ENCODE measurements around the gene CMTM4. TPM values are rescaled to one million over a fixed set of nuclear protein-coding genes. Genes with fewer than 3 reads are reported as not detected.

CMTM4 gene
- total and polyA plus RNA-seq, 2 donors (not counting 1 experiment from before 2014, with no cell fraction given), result 0.06 to 0.59 TPM

DNA sequence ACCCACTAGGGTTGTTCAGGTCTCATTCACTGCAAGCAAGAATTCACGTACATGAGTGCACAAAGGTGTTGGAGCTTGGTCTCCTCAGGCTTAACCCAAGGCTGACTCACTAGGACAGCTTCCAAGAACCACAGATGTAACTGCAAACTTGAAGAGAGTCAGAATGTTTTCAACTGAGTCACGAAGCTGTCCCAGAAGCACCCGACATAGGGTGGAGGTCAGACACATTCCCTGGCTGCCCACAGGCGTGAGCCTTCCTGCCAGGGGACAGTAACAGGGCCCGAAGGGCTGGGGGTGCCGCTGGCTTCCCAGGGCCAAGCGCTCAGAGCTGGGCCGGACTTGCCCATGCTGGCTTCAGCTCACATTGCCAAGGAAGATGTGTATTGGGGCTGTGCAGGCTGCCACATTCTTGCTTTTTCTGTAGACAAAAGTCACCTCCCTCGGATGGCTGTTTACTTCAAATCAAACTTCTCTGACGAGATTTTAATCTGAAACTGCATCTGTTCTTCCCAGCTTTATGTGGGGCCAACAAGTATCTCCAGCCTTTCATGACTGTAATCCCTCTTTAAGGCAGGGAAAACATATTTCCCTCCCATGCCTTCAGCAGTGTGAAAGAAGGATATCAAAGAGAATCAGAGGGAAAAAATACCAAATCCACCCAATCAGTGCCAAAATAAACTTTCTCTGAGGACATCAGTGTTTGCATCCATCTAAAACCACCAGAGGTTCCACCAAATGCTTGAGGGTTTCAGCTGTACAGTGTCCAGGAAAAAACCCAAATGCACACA lies 77.8 kb downstream of the CMTM4 start:
- WGBS (ENCODE audit: insufficient coverage), result 80% methylated on average over 8 of the region's 10 CpGs
- no peaks in the 10 kb centered on the region for H3K9me3 ChIP-seq (ENCODE audit: control extremely low read depth in 1 of 3, control insufficient read depth in 2 of 3, insufficient read depth in 1 of 3, low read length in 2 of 3)
- H3K4me3 ChIP-seq (ENCODE audit: control extremely low read depth in 1 of 5, extremely low read depth in 1 of 5, insufficient read depth in 1 of 5, low read depth in 2 of 5, low read length in 4 of 5), result no peak overlapping the region
- H3K9me3 Mint-ChIP-seq (ENCODE audit: insufficient read depth), result no peaks in the 10 kb centered on the region
- intact Hi-C loops (cut with micrococcal nuclease), result no loop called here
- peaks cover 40% of the 10 kb centered on the region for H3K27me3 Mint-ChIP-seq
- POLR2A ChIA-PET, result no interaction called here
- peaks cover 0 to 9% (median 5%) of the 10 kb centered on the region in 4 experiments for H3K27me3 ChIP-seq (replicated peaks in 1 of 4; ENCODE audit: control extremely low read depth in 1 of 4, control insufficient read depth in 3 of 4, insufficient read depth in 4 of 4, low read length in 3 of 4)
- TF ChIP-seq, protein P1, sequence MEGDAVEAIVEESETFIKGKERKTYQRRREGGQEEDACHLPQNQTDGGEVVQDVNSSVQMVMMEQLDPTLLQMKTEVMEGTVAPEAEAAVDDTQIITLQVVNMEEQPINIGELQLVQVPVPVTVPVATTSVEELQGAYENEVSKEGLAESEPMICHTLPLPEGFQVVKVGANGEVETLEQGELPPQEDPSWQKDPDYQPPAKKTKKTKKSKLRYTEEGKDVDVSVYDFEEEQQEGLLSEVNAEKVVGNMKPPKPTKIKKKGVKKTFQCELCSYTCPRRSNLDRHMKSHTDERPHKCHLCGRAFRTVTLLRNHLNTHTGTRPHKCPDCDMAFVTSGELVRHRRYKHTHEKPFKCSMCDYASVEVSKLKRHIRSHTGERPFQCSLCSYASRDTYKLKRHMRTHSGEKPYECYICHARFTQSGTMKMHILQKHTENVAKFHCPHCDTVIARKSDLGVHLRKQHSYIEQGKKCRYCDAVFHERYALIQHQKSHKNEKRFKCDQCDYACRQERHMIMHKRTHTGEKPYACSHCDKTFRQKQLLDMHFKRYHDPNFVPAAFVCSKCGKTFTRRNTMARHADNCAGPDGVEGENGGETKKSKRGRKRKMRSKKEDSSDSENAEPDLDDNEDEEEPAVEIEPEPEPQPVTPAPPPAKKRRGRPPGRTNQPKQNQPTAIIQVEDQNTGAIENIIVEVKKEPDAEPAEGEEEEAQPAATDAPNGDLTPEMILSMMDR (IDR thresholded peaks at IDR 0.05), result no peak
- no peak for TF ChIP-seq EZH2 (IDR thresholded peaks at IDR 0.05; ENCODE audit: borderline replicate concordance, insufficient read depth, low read depth, low read length, poor library complexity, severe bottlenecking)
- H3K36me3 ChIP-seq (replicated peaks in 1 of 2; ENCODE audit: control extremely low read depth in 1 of 2, control insufficient read depth in 1 of 2, extremely low read depth in 1 of 2, insufficient read depth in 2 of 2, low read length in 1 of 2), result no peaks in the 10 kb centered on the region
- H2AFZ ChIP-seq (ENCODE audit: insufficient read depth, low read depth, low read length, poor library complexity, severe bottlenecking), result no peak overlapping the region
- H3K27ac Mint-ChIP-seq, result no peak overlapping the region
- DNase-seq (no peak), ATAC-seq (ENCODE audit: low read depth) (no peak)
- H4K20me1 ChIP-seq (ENCODE audit: control insufficient read depth, insufficient read depth, low read length, poor library complexity, severe bottlenecking), result no peaks in the 10 kb centered on the region
- CTCF ChIA-PET, result interaction anchor here (1.8 kb wide), 1 partner anchor 11 kb away, joined by 7 read pairs; no protein-coding TSS in a partner anchor
- H3K79me2 ChIP-seq (ENCODE audit: control insufficient read depth, insufficient read depth, low read length), result no peaks in the 10 kb centered on the region
- no peak overlapping the region for H3K4me3 Mint-ChIP-seq
- H3K4me2 ChIP-seq (replicated peaks; ENCODE audit: low read depth, low read length, poor library complexity, severe bottlenecking), result no peak overlapping the region
- H3K4me1 ChIP-seq (ENCODE audit: control insufficient read depth in 2 of 2, insufficient read depth in 2 of 2, low read length in 2 of 2), result no peaks in the 10 kb centered on the region
- H3K27ac ChIP-seq (ENCODE audit: low read length in 2 of 2), result no peak overlapping the region
- no peak overlapping the region for H3K9ac ChIP-seq (ENCODE audit: low read length)
- H3K4me1 Mint-ChIP-seq, result no peaks in the 10 kb centered on the region

DNA sequence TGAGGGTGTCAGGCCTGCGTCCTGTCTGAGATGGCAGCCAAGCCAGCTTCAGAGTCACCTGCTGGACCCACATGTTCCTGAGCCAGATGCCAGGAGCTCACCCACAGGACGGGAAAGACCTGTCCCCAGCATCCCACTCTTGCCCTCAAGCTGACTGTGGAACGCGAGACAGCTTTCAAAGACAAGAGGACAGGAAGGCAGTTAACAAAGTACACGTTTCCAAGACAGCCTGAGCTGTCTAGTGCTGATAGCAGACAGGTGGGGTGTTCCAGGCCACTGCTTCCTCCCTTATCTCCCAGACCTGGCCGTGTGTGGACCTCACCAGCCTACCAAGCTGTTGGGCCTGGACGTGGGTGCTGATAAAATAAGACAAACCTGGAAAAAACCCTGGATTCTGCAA lies 78.8 kb downstream of the CMTM4 start:
- H2AFZ ChIP-seq (ENCODE audit: insufficient read depth, low read depth, low read length, poor library complexity, severe bottlenecking), result no peak overlapping the region
- H3K4me1 Mint-ChIP-seq, result no peaks in the 10 kb centered on the region
- H3K79me2 ChIP-seq (ENCODE audit: control insufficient read depth, insufficient read depth, low read length), result no peaks in the 10 kb centered on the region
- ATAC-seq (ENCODE audit: low read depth) (no peak), DNase-seq (no peak)
- peaks cover 0 to 9% (median 3%) of the 10 kb centered on the region in 4 experiments for H3K27me3 ChIP-seq (replicated peaks in 1 of 4; ENCODE audit: control extremely low read depth in 1 of 4, control insufficient read depth in 3 of 4, insufficient read depth in 4 of 4, low read length in 3 of 4)
- no peak overlapping the region for H3K4me2 ChIP-seq (replicated peaks; ENCODE audit: low read depth, low read length, poor library complexity, severe bottlenecking)
- peaks cover 36% of the 10 kb centered on the region for H3K27me3 Mint-ChIP-seq
- H3K27ac Mint-ChIP-seq, result no peak overlapping the region
- H3K36me3 ChIP-seq (replicated peaks in 1 of 2; ENCODE audit: control extremely low read depth in 1 of 2, control insufficient read depth in 1 of 2, extremely low read depth in 1 of 2, insufficient read depth in 2 of 2, low read length in 1 of 2), result no peaks in the 10 kb centered on the region
- no peak overlapping the region for H3K27ac ChIP-seq (ENCODE audit: low read length in 2 of 2)
- intact Hi-C loops (cut with micrococcal nuclease), result no loop called here
- no peak overlapping the region for H3K9ac ChIP-seq (ENCODE audit: low read length)
- no peaks in the 10 kb centered on the region for H3K9me3 Mint-ChIP-seq (ENCODE audit: insufficient read depth)
- H3K4me1 ChIP-seq (ENCODE audit: control insufficient read depth in 2 of 2, insufficient read depth in 2 of 2, low read length in 2 of 2), result no peaks in the 10 kb centered on the region
- CTCF ChIA-PET, result interaction anchor here (1.6 to 1.8 kb wide), 2 partner anchors 10 to 33 kb away, joined by 4 to 7 read pairs; no protein-coding TSS in a partner anchor
- POLR2A ChIA-PET, result no interaction called here
- TF ChIP-seq, protein P1 (IDR thresholded peaks at IDR 0.05), result no peak
- TF ChIP-seq EZH2 (IDR thresholded peaks at IDR 0.05; ENCODE audit: borderline replicate concordance, insufficient read depth, low read depth, low read length, poor library complexity, severe bottlenecking), result no peak
- WGBS (ENCODE audit: insufficient coverage), result 70% methylated on average over 5 of the region's 7 CpGs
- H3K9me3 ChIP-seq (ENCODE audit: control extremely low read depth in 1 of 3, control insufficient read depth in 2 of 3, insufficient read depth in 1 of 3, low read length in 2 of 3), result no peaks in the 10 kb centered on the region
- no peak overlapping the region for H3K4me3 Mint-ChIP-seq
- H4K20me1 ChIP-seq (ENCODE audit: control insufficient read depth, insufficient read depth, low read length, poor library complexity, severe bottlenecking), result no peaks in the 10 kb centered on the region
- no peak overlapping the region for H3K4me3 ChIP-seq (ENCODE audit: control extremely low read depth in 1 of 5, extremely low read depth in 1 of 5, insufficient read depth in 1 of 5, low read depth in 2 of 5, low read length in 4 of 5)

Data from B cell (primary cell).